Mucosa of descending colon (tissue), 3 donors: ENCODE measurements around the gene OSGIN1. TPM values are rescaled to one million over a fixed set of nuclear protein-coding genes. Genes with fewer than 3 reads are reported as not detected.

Experiments used
- ATAC-seq: fragments of 200-7000 bp; cut with Tn5 transposase; one replicate; pipeline ENCODE4 v1.9.1; 2020; ENCODE audit warnings: mild to moderate bottlenecking, moderate library complexity
- DNase-seq, 3 donors: peaks; one replicate each; pipeline ENCODE4 v3.0.0-alpha.2; 2020
- H3K36me3 ChIP-seq: fragments of 200-600 bp; one replicate; pipeline ENCODE4 v1.8.0; 2021; ENCODE audit warnings: low read depth, mild to moderate bottlenecking
- H3K4me1 ChIP-seq: fragments of 200-600 bp; one replicate; pipeline ENCODE4 v1.8.0; 2021; ENCODE audit warnings: low read depth, mild to moderate bottlenecking
- H3K4me3 ChIP-seq: fragments of 200-600 bp; one replicate; pipeline ENCODE4 v1.8.0; 2021; ENCODE audit warnings: mild to moderate bottlenecking
- H3K9me3 ChIP-seq: fragments of 200-600 bp; one replicate; pipeline ENCODE4 v1.8.0; 2021; ENCODE audit warnings: mild to moderate bottlenecking
- CTCF ChIP-seq: fragments of 200-600 bp; IDR thresholded peaks from one replicate; pipeline ENCODE4 v1.8.0; 2022; ENCODE audit warnings: antibody characterized with exemption, mild to moderate bottlenecking
- intact Hi-C, 2 donors: fragments of 100-400 bp; cut with DNase I in 1 of 2; cut with micrococcal nuclease in 1 of 2; formaldehyde crosslinking; loops; one replicate each; pipeline versions ENCODE4 v1.11.0 to v1.11.1; 2022; cut with DNase I, micrococcal nuclease
- total RNA-seq, 3 donors: library from RNA; stranded (reverse); fragmentation: NEBNext Ultra II Directional in 2 of 3; extraction: Animal tissue kit (Norgen Biotek cat#: 25700) in 2 of 3; gene quantifications; one replicate each; pipeline versions ENCODE4 v1.2.1 to v1.2.4, GENCODE V29; 2021 to 2023
- donor health status: DM: no; HTN: no; CAD: no; lungs with moderate emphysema.
- donor health status: DM: no; HTN: no; CAD: no.
- donor health status: DM: no; HTN: yes; CAD: no.

OSGIN1 gene
- total RNA-seq, 3 donors from 2014 or later = 11.6 to 15.9 (median 12.2) TPM

GRCh38 chr16:83957296-83957855 is 4.3 kb downstream of the OSGIN1 start:
- H3K36me3 ChIP-seq = no peaks in the 10 kb centered on the region
- H3K9me3 ChIP-seq = no peaks in the 10 kb centered on the region
- no peak for DNase-seq
- no peak overlapping the region for H3K4me3 ChIP-seq
- no peak for TF ChIP-seq CTCF
- intact Hi-C loops = loop anchor here in 1 of 2 donors (5.0 kb wide), 1 partner anchor 110 kb away; no protein-coding TSS in a partner anchor
- H3K4me1 ChIP-seq = peaks cover 15% of the 10 kb centered on the region
- no peak for ATAC-seq

GRCh38 chr16:83958137-83958845 is 5.3 kb downstream of the OSGIN1 start:
- no peaks in the 10 kb centered on the region for H3K9me3 ChIP-seq
- intact Hi-C loops = loop anchor here in 1 of 2 donors (5.0 kb wide), 1 partner anchor 109 kb away; no protein-coding TSS in a partner anchor
- TF ChIP-seq CTCF = no peak
- H3K4me1 ChIP-seq = peaks cover 8% of the 10 kb centered on the region
- no peak for ATAC-seq
- H3K36me3 ChIP-seq = no peaks in the 10 kb centered on the region
- no peak overlapping the region for H3K4me3 ChIP-seq
- no peak for DNase-seq

GRCh38 chr16:83958846-83959565 is 6.0 kb downstream of the OSGIN1 start:
- intact Hi-C loops = loop anchor here in 1 of 2 donors (5.0 kb wide), 1 partner anchor 108 kb away; no protein-coding TSS in a partner anchor

GRCh38 chr16:83959656-83960434 is 6.8 kb downstream of the OSGIN1 start:
- Histone ChIP-seq H3K9me3 (no peaks in the 10 kb centered on the region), H3K4me1 (no peaks in the 10 kb centered on the region), H3K4me3 (no peak overlapping the region), H3K36me3 (no peaks in the 10 kb centered on the region)
- intact Hi-C loops = loop anchor here (5.0 to 10.0 kb wide), 3 partner anchors 105 to 525 kb away; no protein-coding TSS in a partner anchor
- TF ChIP-seq CTCF = no peak
- DNase-seq (no peak), ATAC-seq (no peak)

More at GRCh38 chr16:83958846-83959565, 6.0 kb downstream of the OSGIN1 start:
- no peak overlapping the region for H3K4me3 ChIP-seq
- no peaks in the 10 kb centered on the region for H3K36me3 ChIP-seq
- H3K4me1 ChIP-seq = peaks cover under 1% of the 10 kb centered on the region
- no peaks in the 10 kb centered on the region for H3K9me3 ChIP-seq
- DNase-seq (no peak), ATAC-seq (no peak)
- no peak for TF ChIP-seq CTCF
